ENCODE data around the gene GAK.

The GAK gene

GRCh38 chr4:845233-845835 lies 86.8 kb downstream of the GAK start:
- DNase-seq = no peak

GRCh38 chr4:844752-845232 lies 87.3 kb downstream of the GAK start:
- no peak for DNase-seq

- DNase-seq = no peak
Measured at GRCh38 chr4:839675-840443, 92.3 kb downstream of the GAK start.

GRCh38 chr4:837772-838171 lies 94.3 kb downstream of the GAK start:
- no peak for DNase-seq

- DNase-seq = no peak
Measured at GRCh38 chr4:836750-837301, 95.3 kb downstream of the GAK start.

- no peak for DNase-seq
Measured at GRCh38 chr4:836003-836511, 96.1 kb downstream of the GAK start.

- DNase-seq = no peak
Measured at GRCh38 chr4:835148-836002, 96.7 kb downstream of the GAK start.

GRCh38 chr4:834368-835147 lies 97.6 kb downstream of the GAK start:
- no peak for DNase-seq

- no peak for DNase-seq
Measured at GRCh38 chr4:833731-834367, 98.3 kb downstream of the GAK start.

- DNase-seq = no peak
Measured at GRCh38 chr4:833156-833555, 99.0 kb downstream of the GAK start.

- no peak for DNase-seq
Measured at GRCh38 chr4:832536-832935, 99.6 kb downstream of the GAK start.

GRCh38 chr4:832108-832507 lies 100.0 kb downstream of the GAK start:
- DNase-seq = no peak

- DNase-seq = no peak
Measured at GRCh38 chr4:831483-831805, 100.7 kb downstream of the GAK start.

GRCh38 chr4:830601-831482 lies 101.3 kb downstream of the GAK start:
- DNase-seq = no peak

- no peak for DNase-seq
Measured at GRCh38 chr4:829761-830600, 102.1 kb downstream of the GAK start.

GRCh38 chr4:829291-829690 lies 102.8 kb downstream of the GAK start:
- DNase-seq = no peak

GRCh38 chr4:828641-829271 lies 103.4 kb downstream of the GAK start:
- no peak for DNase-seq

- DNase-seq = no peak
Measured at GRCh38 chr4:827209-828081, 104.7 kb downstream of the GAK start.
